Kidney glomerular epithelial cell (primary cell): Measurements from ENCODE around the gene OPN1MW3.
"Not testable (repeated sequence)": the region's sequence is repeated elsewhere in the genome, so short reads cannot be mapped to it uniquely, and the experiment has no call there.

Experiments
- DNase-seq: peaks from one replicate; lab custom pipeline; 2025; lab: John Stamatoyannopoulos, UW

The OPN1MW3 gene

GRCh38 chrX:154296731-154297130 lies 39.3 kb downstream of the OPN1MW3 start:
- DNase-seq, result no peak

DNA sequence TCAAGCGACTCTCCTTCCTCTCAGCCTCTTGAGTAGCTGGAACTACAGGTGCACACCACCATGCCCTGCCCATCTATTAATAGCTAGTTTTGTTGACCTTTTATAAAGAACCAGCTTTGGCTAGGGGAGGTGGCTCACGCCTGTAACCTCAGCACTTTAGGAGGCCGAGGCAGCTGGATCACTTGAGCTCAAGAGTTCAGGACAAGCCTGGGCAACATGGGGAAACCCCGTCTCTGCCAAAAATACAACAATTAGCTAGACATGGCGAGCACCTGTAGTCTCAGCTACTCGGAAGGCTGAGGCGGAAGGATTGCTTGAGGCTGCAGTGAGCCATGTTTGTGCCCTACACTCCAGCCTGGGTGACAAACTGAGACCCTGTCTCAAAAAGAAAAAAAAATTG lies 40.9 kb downstream of the OPN1MW3 start:
- no peak for DNase-seq

DNA sequence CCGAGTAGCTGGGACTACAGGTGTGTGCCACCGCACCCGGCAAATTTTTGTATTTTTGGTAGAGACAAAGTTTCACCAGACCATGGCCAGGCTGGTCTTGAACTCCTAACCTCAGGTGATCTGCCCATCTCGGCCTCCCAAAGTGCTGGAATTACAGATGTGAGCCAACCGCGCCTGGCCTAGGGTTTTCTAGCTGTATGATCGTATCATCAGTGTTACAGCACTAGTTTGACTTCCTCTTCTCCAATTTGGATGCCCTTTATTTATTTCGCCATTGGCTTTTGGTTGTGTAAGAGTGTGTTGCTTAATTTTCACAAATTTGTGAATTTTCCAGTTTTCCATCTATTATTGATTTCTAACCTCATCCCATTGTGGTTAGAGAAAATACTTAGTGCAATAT lies 43.4 kb downstream of the OPN1MW3 start:
- DNase-seq, result no peak

- not testable (repeated sequence) for DNase-seq
These were observed 45.6 kb downstream of the OPN1MW3 start for GRCh38 chrX:154302998-154303397.

DNA sequence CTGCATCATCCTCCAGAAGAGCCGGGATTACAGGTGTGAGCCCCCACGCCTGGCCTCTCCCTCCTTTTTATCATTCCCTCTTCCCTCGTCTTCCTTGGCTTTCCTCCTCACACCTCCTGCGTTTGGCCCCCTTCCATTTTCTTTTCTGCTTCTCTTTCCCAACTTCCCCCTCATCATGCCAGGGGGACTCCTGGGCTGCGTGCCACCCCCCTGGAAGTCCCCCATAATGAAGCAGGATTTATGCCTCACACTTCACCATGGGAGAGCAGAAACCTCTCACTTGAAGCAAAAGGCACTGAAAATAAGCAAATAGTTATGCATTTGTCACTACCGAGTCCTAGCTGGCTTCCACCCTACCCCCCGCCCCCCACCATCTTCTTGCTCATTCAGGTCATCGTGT lies 46.1 kb downstream of the OPN1MW3 start:
- DNase-seq, result no peak

GRCh38 chrX:154304846-154305245 lies 47.5 kb downstream of the OPN1MW3 start:
- no peak for DNase-seq

- DNase-seq, result no peak
These were observed 48.3 kb downstream of the OPN1MW3 start for GRCh38 chrX:154305541-154306205.

- DNase-seq, result no peak
These were observed 49.8 kb downstream of the OPN1MW3 start for GRCh38 chrX:154307202-154307601.

GRCh38 chrX:154308108-154308946 lies 50.9 kb downstream of the OPN1MW3 start:
- DNase-seq, result peak; percentile 2

DNA sequence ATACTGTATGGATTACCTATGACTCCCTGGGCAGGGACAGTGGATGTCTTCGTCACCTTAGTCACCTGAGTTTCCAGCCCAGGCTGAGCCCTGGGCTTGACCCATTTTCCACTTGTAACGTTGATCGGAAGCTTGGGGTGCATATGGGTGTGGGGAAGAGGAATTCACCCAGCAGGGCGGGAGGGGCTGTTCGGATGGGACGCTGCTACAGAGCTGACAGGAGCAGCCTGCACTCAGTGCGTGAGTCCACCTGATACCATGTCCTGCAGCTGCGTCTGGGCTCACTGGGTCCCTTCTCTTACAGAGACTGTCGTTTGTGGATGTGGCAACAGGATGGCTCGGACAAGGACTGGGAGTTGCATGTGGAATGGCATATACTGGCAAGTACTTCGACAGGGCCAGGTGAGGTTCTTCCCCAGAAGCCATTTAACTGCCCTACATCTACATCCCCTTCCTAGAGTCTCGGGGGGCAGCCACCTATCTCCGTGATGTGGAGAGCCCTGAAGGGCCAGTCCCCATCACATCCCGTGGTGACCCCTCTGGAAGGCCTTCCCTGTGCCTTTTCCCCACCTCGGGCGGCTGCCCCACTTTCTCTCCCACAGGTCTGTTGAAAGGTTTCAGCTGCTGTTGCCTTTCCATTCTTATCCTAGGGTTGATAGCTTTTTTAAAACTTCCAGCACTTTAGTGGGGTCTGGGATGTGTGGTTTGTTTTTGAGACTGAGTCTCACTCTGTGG lies 51.8 kb downstream of the OPN1MW3 start:
- no peak for DNase-seq

DNA sequence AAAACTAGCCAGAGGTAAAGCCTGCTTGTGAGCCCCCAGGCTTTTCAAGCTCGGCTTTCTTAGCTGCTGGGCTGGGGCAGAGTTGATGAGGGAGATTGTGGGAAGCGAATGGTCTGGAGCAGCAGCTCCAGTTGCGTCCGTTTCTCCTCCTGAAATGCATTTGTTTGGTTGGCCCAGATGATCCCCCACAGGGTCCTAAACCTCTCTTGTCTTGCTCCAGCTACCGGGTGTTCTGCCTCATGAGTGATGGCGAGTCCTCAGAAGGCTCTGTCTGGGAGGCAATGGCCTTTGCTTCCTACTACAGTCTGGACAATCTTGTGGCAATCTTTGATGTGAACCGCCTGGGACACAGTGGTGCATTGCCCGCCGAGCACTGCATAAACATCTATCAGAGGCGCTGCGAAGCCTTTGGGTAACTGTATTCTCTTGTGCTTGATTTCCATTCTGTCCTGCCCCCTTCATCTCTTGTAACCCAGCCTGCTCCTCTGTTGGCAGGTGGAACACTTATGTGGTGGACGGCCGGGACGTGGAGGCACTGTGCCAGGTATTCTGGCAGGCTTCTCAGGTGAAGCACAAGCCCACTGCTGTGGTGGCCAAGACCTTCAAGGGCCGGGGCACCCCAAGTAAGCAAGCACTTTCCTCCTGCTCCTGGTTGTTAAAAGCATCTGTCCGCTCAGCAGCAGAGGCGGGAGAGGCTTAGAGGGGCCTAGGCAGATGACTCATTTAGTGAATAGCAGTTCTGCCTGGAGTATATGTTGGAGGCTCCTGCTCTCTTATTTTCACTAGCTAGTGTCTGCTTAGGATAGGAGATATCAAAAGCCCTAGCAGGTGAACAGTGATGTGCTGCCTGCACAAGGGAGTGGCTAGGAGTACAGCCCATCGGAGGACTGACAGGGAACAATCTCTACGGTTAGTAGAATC lies 53.5 kb downstream of the OPN1MW3 start:
- DNase-seq, result no peak

- DNase-seq, result no peak
These were observed 54.7 kb downstream of the OPN1MW3 start for GRCh38 chrX:154312116-154312515.

- DNase-seq, result no peak
These were observed 55.8 kb downstream of the OPN1MW3 start for GRCh38 chrX:154313147-154313546.

DNA sequence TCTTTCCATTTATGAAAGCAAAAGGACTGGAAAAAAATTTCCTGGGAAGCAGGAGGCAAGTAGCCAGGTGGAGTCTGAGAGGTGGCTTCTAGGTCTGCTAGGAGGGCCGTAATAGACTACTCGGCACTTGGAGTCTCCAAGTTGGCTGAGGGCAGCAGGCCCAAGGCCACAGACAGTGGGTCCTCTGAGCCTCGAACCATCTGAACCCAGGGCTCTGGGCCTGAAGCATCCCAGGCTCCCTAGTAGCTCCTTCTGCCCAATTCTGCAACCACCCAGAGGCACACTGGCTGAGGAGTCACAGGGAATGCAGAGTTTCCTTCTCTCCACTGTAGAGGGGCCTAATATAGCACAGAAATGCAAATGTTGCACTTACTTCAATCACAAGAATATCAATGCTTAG lies 58.0 kb downstream of the OPN1MW3 start:
- no peak for DNase-seq

DNA sequence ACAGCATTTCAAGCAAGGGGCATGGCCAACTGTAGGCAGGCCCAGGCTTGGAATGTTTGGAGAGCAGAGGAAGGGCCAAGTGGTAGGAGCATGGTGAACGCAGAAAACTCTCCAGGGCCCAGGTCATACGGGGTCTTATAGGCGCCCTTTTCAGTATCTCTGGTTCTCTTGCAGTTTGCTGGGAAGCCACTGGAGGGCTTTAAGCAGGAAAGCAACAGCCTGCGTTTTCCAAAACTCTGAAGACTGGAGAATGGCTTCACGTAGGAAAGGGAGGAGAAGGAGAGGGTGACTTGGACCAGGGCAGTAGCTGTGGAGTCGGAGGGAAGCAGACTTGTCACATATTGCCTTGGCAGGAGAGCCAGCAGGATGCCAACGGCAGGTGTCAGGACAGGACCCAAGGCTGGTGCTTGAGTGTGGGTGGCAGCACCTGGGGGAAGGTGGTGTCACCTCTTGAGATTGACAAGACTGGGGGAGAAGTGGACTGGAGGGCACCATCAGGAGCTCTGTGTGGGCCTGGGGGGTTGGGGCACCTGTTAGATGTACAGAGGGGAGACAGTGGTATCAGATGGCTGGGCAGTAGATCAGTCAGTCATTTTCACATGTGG lies 60.1 kb downstream of the OPN1MW3 start:
- DNase-seq, result no peak

DNA sequence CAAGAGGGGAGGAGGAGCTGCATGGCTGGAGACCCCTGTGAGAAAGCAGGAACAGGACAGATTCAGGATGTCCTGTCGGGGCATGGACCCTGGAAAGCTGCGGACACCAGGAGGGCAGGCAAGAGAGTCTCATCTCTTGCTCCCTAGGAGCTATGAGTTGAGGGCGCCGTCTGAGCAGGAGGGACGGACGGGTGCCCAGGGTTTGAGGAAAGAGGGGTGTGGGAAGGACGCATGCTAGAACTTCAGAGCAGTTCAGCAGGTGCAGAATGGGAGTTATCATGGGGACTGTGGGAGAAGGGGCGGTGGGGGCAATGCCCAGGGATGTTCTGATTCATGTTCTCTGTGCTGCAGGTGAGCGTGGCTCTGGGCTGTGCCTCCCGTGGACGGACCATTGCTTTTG lies 63.0 kb downstream of the OPN1MW3 start:
- DNase-seq, result no peak
